SK-N-SH treated with all-trans-retinoic acid at 6 μM for 48 hours (cell line): ENCODE measurements around the gene CABP4.

Experiments used
- GLIS3 ChIP-seq: fragments of 250-450 bp; sonication (Bioruptor Pico); IDR thresholded peaks from 2 replicates; pipeline ENCODE4 v1.5.0; 2020; ENCODE audit warnings: mild to moderate bottlenecking, moderate library complexity
- PPARA ChIP-seq: fragments of 250-450 bp; sonication (Bioruptor Pico); IDR thresholded peaks from 2 replicates; pipeline ENCODE4 v1.5.0; 2020; ENCODE audit warnings: mild to moderate bottlenecking, borderline replicate concordance
- RARB ChIP-seq: fragments of 250-450 bp; sonication (Bioruptor Pico); IDR thresholded peaks from 2 replicates; pipeline ENCODE4 v1.8.0; 2021; ENCODE audit warnings: mild to moderate bottlenecking, moderate library complexity
- TOX ChIP-seq: fragments of 250-450 bp; sonication (Bioruptor Pico); IDR thresholded peaks from 2 replicates; pipeline ENCODE4 v1.8.0; 2021; ENCODE audit warnings: mild to moderate bottlenecking, moderate library complexity, borderline replicate concordance
- ZNF8 ChIP-seq: fragments of 450-650 bp; formaldehyde crosslinking; IDR thresholded peaks from 2 replicates; pipeline ENCODE4 v1.5.0; 2020; ENCODE audit warnings: mild to moderate bottlenecking, moderate library complexity
- TF ChIP-seq, protein P1 (sequence below): fragments of 250-450 bp; sonication (Bioruptor Pico); IDR thresholded peaks from 2 replicates; pipeline ENCODE4 v1.5.1; 2021; ENCODE audit warnings: mild to moderate bottlenecking, moderate library complexity
- TF ChIP-seq, protein P2 (sequence below): fragments of 250-450 bp; sonication (Bioruptor Pico); IDR thresholded peaks from 2 replicates; pipeline ENCODE4 v1.5.0; 2020; ENCODE audit warnings: mild to moderate bottlenecking, moderate library complexity

DNA sequence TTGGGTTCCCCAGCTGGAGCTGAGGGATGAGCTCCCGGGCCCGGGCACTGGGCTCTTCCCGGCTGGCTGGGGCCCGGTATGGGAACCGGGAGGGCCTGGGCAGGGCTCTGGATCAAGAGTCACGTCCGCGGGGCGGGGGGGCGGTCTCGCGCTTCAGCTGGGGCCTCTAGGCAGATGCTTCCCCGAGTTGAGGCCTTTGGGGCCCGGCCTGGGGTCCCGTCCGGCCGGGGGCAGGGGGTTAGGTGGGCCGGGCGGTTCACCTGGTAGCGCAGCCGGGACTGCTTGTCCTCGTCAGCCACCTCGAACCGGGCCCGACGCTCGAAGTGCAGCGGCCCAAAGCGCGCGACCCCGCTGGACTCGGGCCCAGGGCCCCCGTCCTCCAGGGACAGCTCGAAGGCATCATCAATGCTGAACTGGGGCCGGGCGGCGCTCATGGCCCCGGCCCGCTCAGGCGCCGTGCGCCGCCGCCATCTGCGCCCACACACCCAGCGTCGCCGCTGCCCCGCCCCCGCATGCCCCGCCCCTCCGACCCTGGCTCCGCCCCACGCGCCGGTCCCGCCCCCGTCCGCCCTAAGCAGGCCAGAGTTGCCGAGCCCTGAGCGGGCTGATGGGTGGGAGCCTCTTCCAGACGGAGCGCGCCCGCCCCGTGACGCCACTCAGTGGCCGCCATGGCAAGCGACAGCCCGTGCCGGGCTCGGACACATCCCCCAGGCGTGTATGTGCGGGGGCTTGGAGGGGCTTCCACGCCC lies 13.8 kb downstream of the CABP4 start, which contains the start of gene TMEM134:
- TF ChIP-seq RARB (no peak), PPARA (CRISPR knock-in tag) (no peak), GLIS3 (CRISPR knock-in tag) (no peak), TOX (no peak), ZNF8 (CRISPR knock-in tag) (no peak)
- TF ChIP-seq, protein P1, sequence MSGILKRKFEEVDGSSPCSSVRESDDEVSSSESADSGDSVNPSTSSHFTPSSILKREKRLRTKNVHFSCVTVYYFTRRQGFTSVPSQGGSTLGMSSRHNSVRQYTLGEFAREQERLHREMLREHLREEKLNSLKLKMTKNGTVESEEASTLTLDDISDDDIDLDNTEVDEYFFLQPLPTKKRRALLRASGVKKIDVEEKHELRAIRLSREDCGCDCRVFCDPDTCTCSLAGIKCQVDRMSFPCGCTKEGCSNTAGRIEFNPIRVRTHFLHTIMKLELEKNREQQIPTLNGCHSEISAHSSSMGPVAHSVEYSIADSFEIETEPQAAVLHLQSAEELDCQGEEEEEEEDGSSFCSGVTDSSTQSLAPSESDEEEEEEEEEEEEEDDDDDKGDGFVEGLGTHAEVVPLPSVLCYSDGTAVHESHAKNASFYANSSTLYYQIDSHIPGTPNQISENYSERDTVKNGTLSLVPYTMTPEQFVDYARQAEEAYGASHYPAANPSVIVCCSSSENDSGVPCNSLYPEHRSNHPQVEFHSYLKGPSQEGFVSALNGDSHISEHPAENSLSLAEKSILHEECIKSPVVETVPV (CRISPR knock-in tag) = no peak
- TF ChIP-seq, protein P2, sequence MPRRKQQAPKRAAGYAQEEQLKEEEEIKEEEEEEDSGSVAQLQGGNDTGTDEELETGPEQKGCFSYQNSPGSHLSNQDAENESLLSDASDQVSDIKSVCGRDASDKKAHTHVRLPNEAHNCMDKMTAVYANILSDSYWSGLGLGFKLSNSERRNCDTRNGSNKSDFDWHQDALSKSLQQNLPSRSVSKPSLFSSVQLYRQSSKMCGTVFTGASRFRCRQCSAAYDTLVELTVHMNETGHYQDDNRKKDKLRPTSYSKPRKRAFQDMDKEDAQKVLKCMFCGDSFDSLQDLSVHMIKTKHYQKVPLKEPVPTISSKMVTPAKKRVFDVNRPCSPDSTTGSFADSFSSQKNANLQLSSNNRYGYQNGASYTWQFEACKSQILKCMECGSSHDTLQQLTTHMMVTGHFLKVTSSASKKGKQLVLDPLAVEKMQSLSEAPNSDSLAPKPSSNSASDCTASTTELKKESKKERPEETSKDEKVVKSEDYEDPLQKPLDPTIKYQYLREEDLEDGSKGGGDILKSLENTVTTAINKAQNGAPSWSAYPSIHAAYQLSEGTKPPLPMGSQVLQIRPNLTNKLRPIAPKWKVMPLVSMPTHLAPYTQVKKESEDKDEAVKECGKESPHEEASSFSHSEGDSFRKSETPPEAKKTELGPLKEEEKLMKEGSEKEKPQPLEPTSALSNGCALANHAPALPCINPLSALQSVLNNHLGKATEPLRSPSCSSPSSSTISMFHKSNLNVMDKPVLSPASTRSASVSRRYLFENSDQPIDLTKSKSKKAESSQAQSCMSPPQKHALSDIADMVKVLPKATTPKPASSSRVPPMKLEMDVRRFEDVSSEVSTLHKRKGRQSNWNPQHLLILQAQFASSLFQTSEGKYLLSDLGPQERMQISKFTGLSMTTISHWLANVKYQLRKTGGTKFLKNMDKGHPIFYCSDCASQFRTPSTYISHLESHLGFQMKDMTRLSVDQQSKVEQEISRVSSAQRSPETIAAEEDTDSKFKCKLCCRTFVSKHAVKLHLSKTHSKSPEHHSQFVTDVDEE (CRISPR knock-in tag) = no peak
